ENCODE results near the gene SMYD3.

The SMYD3 gene

GRCh38 chr1:245915841-245916240 lies 591.2 kb downstream of the SMYD3 start:
- DNase-seq (ENCODE audit: low read depth in 2 of 2) = no peak

GRCh38 chr1:245915406-245915805 lies 591.7 kb downstream of the SMYD3 start:
- no peak for DNase-seq (ENCODE audit: low read depth in 2 of 2)

GRCh38 chr1:245908543-245908942 lies 598.5 kb downstream of the SMYD3 start:
- DNase-seq (ENCODE audit: low read depth in 2 of 2) = no peak

DNA sequence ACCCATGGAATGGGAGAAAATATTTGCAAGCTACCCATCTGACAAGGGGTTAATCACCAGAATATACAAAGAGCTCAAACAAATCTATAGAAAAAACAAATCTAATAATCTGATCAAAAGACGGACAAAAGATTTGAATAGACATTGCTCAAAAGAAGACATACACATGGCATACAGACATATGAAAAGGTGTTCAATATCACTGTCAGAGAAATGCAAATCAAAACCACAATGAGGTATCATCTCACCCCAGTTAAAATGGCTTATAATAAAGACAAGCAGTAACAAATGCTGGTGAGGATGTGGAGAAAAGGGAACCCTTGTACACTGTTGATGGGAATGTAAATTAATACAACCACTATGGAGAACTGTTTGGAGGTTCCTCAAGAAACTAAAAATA lies 600.9 kb downstream of the SMYD3 start:
- DNase-seq (ENCODE audit: low read depth in 2 of 2) = no peak

- DNase-seq (ENCODE audit: low read depth in 2 of 2) = no peak
Observed at GRCh38 chr1:245903851-245904250, 603.2 kb downstream of the SMYD3 start.

DNA sequence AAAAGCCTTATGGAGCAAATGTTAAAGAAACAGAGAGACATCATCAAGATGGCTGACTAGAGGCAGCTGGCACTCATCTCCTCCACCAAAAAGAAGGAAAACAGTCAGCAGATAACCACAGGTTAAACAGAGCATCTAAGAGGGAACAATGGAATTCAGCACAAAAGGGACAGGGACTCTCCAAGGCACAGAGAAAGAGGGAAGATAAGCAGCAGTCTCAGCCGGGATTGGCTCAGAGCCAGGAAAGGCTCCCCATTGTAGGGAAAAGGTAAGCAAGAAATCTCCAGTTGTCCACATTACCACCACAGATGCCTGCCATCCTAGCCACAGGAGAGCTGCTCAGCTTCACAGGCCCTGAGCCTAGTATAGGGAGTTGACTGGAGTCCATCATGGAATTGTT lies 605.5 kb downstream of the SMYD3 start:
- DNase-seq (ENCODE audit: low read depth in 2 of 2) = no peak

- DNase-seq (ENCODE audit: low read depth in 2 of 2) = no peak
Observed at GRCh38 chr1:245901037-245901436, 606.0 kb downstream of the SMYD3 start.

- DNase-seq (ENCODE audit: low read depth in 2 of 2) = no peak
Observed at GRCh38 chr1:245898581-245898980, 608.5 kb downstream of the SMYD3 start.

DNA sequence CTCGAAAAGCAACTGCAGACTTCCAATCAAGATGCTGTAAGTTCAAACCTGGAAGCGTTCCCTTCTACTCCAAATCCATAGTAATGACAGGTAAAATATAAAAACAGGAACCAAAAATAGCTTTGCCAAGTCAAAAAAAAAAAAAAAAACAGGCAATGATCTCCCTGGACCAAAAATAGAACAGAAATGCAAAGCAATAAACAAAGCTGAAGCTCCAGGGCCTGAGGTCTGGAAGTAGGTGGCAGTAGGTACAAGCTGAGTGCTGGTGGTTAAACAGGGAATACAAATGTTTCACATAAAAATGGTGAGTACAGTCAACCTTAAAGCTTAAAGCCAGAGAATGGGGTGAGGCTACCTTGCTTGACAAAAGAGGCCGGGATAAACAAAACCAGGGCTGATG lies 610.8 kb downstream of the SMYD3 start:
- no peak for DNase-seq (ENCODE audit: low read depth in 2 of 2)

GRCh38 chr1:245895455-245895959 lies 611.6 kb downstream of the SMYD3 start:
- DNase-seq (ENCODE audit: low read depth in 2 of 2) = no peak

DNA sequence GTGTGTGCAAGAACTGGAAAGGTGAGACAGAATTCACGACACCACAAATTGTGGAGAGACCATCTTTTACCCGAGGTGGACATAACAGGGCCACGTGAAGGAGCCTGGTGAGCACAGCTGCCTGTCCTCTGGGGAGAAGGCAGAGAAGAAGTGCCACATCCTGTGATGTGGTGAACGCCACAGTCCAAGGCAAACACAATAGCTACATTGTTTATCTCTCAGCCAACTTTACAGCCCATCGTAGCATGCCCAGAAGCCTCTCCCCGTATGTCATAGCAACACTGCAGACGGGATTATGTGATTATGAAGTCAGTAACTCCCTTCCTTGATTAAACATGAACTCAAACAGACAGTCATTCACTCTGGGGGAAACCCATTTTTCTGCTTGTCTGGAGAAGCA lies 612.2 kb downstream of the SMYD3 start:
- DNase-seq (ENCODE audit: low read depth in 2 of 2) = no peak

DNA sequence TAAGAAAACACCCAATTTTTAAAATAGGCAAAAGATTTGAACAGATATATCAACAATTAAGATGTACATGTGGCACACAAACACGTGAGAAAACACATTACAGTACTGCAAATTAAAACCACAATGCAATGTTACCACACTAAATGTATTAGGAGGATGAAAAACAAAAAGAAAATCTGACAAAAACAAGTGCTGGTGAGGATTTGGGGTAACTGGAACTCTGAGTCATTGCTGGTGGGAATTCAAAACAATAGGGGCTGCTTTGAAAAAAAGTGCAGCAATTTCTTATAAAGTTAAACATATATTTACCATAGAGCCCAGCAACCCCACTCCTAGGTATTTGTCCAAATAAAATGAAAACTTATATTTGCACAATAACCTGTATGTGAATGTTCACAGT lies 614.1 kb downstream of the SMYD3 start:
- DNase-seq (ENCODE audit: low read depth in 2 of 2) = no peak

GRCh38 chr1:245888809-245889208 lies 618.3 kb downstream of the SMYD3 start:
- no peak for DNase-seq (ENCODE audit: low read depth in 2 of 2)

DNA sequence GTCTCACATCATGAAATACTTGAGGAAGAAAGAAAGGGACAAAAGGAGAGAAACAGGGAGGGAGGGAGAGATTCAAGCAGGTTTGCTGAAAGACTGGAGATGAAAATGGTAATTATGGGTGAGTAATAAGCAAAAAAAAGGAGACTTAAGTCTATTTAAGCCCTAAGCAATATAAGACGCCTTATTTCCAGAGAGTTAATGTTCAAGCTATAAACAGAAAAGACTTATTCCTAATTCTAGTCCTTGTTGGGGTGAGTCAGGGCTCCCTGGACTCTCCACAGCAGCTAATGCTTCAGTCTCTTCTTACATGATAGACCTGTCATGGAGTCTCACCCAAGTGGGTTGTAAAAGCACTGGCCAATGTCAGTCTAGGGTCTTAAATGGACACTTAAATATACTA lies 619.2 kb downstream of the SMYD3 start:
- no peak for DNase-seq (ENCODE audit: low read depth in 2 of 2)

- no peak for DNase-seq (ENCODE audit: low read depth in 2 of 2)
Observed at GRCh38 chr1:245881767-245882391, 625.2 kb downstream of the SMYD3 start.

DNA sequence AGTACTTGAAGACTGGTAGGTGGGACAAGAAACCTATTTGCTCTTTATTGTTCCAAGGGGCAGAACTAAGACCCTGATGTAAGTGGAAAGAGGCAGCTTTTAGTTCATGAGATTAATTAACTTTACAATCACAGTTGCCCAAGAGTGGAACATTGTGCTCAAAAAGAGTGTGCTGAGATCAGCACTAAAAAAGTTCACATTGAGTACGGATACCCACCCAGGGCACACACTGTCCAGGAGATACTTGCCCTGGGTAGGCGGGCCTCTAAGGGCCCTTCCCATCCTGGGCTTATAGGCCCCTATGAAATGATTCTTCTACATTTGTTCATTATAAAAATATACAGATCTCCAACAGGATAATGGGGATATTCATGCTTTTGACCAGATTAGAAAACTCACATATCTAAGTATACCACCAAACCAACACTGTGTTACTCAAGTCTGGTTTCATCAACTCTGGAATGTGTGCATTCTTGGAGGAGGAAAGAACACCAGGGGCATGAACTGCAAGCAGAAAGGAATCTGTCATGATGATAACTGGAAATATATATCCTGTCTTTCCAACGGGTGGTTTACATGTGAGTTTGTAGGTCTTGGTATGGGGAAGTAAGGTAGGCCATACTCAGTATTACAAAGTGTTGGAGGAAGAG lies 626.2 kb downstream of the SMYD3 start:
- no peak for DNase-seq (ENCODE audit: low read depth in 2 of 2)

DNA sequence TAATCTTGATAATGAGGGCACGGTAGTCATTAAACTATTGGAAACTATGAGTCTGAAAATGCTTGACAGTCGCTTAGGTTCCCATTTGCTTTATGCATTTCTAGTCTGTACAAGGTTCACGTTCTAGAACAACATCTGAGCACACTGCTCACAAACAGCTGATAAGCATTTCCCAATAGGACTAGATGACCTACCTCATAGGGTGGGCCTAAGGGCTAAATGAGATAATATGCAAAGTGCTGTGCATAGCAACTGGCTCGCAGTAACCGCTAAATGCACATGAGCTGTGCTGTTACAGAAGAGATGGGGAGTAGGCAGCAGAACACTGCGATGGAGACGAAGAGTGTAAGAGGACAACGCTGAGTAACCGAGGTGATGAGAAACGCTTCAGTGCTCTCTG lies 628.0 kb downstream of the SMYD3 start:
- no peak for DNase-seq (ENCODE audit: low read depth in 2 of 2)

GRCh38 chr1:245878585-245878984 lies 628.5 kb downstream of the SMYD3 start:
- DNase-seq (ENCODE audit: low read depth in 2 of 2) = no peak

DNA sequence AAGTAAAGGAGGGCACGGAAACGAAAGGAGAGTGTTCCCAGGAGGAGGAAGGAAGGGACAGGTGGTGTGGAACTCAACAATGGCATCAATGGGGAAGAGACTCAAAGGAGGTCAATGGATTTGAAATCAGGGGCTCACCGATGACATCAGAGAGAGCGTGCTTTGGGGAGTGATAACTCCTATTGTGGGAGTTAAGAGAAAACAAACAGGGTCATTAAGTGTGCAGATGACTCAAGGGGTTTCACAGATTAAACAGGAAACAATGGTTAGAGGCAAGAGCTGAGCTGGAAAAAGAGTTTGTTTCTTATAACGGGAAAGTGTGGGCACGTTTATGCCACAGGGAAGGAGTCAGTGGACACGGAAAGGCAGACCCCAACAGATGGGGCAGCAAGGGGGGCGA lies 629.1 kb downstream of the SMYD3 start:
- no peak for DNase-seq (ENCODE audit: low read depth in 2 of 2)

- DNase-seq (ENCODE audit: low read depth in 2 of 2) = no peak
Observed at GRCh38 chr1:245876586-245876985, 630.5 kb downstream of the SMYD3 start.

DNA sequence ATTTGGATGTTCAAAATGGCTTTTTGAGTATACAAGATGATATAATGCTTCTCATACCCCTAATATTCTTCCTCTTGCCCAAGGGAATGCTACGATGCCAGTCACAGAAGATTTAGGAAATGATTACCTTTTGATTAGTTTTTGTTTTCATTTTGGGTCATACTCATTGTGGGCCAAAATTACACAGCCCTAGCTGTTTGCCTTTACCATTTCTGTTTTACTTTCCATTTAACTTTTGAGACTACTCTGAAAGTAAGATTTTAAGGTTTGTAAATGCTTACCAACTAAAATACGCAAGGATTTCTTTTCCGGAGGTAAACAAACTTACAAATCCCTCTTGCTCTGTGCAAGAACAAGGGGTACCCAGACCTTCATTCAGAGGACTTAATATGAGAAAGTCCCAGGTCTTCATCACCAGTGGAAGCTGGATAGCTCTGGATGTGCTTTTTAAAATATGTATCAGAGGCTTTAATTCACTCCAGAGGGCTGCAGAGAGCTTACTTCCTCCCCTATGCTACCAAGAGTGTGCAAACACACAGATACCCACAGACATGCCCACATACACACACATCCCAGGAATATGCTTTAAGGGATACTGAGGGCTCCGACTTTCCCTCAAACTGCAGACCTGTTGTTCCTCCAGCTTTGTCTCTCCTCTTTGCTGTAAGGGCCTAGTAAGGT lies 631.4 kb downstream of the SMYD3 start:
- DNase-seq (ENCODE audit: low read depth in 2 of 2) = no peak

- no peak for DNase-seq (ENCODE audit: low read depth in 2 of 2)
Observed at GRCh38 chr1:245874942-245875580, 632.0 kb downstream of the SMYD3 start.

Measured in activated CD8-positive, alpha-beta memory T cell treated with anti-CD3 and anti-CD28 coated beads for 4 hours (primary cell).